Mesendoderm (in vitro differentiated cells): ENCODE results near the gene BAZ2B.

Experiments used
- DNase-seq: peaks from one replicate; pipeline ENCODE4 v3.0.0; 2013
- H2AK5ac ChIP-seq: 2 replicates; pipeline ENCODE4 v1.6.1; 2013; ENCODE audit warnings: low read length, inconsistent platforms
- H2BK120ac ChIP-seq: 2 replicates; pipeline ENCODE4 v1.6.1; 2013; ENCODE audit warnings: low read depth, mild to moderate bottlenecking, low read length, moderate library complexity, mixed read lengths
- H2BK15ac ChIP-seq: replicated peaks from 2 replicates; pipeline ENCODE4 v1.6.1; 2013; ENCODE audit warnings: low read depth, mild to moderate bottlenecking, moderate library complexity
- H2BK5ac ChIP-seq: 2 replicates; pipeline ENCODE4 v1.6.1; 2013; ENCODE audit warnings: low read length, inconsistent platforms
- H3K18ac ChIP-seq: 2 replicates; pipeline ENCODE4 v1.6.1; 2013; ENCODE audit warnings: mild to moderate bottlenecking, low read length, mixed read lengths
- H3K23ac ChIP-seq: one replicate; pipeline ENCODE4 v1.6.1; 2013; ENCODE audit warnings: low read length
- H3K27ac ChIP-seq: 2 replicates; pipeline ENCODE4 v1.5.1; 2013; ENCODE audit warnings: low read depth, mild to moderate bottlenecking, inconsistent platforms, low read length, moderate library complexity
- H3K27me3 ChIP-seq: 2 replicates; pipeline ENCODE4 v1.6.1; 2013; ENCODE audit warnings: low read length, control low read depth, mild to moderate bottlenecking, inconsistent platforms; ENCODE audit not compliant: insufficient read depth, poor library complexity
- H3K36me3 ChIP-seq: 2 replicates; pipeline ENCODE4 v1.6.1; 2013; ENCODE audit warnings: low read length, inconsistent platforms; ENCODE audit not compliant: control insufficient read depth, insufficient read depth
- H3K4ac ChIP-seq: one replicate; pipeline ENCODE4 v1.6.1; 2013; ENCODE audit warnings: low read depth, mild to moderate bottlenecking, low read length, moderate library complexity
- H3K4me1 ChIP-seq: 2 replicates; pipeline ENCODE4 v1.6.1; 2013; ENCODE audit warnings: low read depth, low read length, inconsistent platforms; ENCODE audit not compliant: control insufficient read depth
- H3K4me2 ChIP-seq: 2 replicates; pipeline ENCODE4 v1.6.1; 2013; ENCODE audit warnings: low read length
- H3K4me3 ChIP-seq: 2 replicates; pipeline ENCODE4 v1.5.1; 2013; ENCODE audit warnings: mild to moderate bottlenecking, low read length
- H3K56ac ChIP-seq: one replicate; pipeline ENCODE4 v1.6.1; 2013; ENCODE audit warnings: low read length
- H3K79me1 ChIP-seq: 2 replicates; pipeline ENCODE4 v1.6.1; 2013; ENCODE audit warnings: low read length, inconsistent platforms
- H3K79me2 ChIP-seq: 2 replicates; pipeline ENCODE4 v1.6.1; 2013; ENCODE audit warnings: mild to moderate bottlenecking, low read length; ENCODE audit not compliant: control insufficient read depth, insufficient read depth
- H3K9ac ChIP-seq: 2 replicates; pipeline ENCODE4 v1.6.1; 2013; ENCODE audit warnings: low read length, inconsistent platforms
- H4K5ac ChIP-seq: one replicate; pipeline ENCODE4 v1.6.1; 2013; ENCODE audit warnings: low read length
- H4K8ac ChIP-seq: one replicate; pipeline ENCODE4 v1.6.1; 2013; ENCODE audit warnings: low read depth, mild to moderate bottlenecking, control low read depth, low read length, moderate library complexity
- WGBS: extraction: QIAGEN DNeasy Blood & Tissue Kit; methylation state at CpG from one replicate; pipeline ENCODE4 v1.1.7; 2013; ENCODE audit warnings: low lambda C conversion rate, missing lambda C conversion rate; ENCODE audit not compliant: insufficient coverage; ENCODE audit errors: extremely low coverage; 5-methylcytosine and 5-hydroxymethylcytosine counted together

Gene BAZ2B

DNA sequence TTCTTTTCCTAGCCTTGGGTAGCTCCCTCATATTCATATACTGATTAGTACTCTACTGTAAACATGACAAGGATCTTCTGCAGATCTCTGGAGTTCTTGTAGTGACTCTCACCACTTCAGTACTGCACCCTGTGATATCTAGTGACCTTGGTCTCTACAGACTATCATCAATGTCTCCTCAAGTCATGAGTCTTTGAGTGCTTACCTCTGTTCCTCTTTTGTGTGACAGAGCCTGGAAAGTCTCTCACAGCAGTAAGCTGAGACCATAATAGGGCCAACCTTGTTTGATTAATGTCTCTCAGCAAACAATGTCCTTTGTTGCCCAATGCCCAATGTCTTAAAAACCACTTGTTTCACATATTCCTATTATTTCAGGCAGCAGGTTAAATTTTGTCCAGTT, 34.2 kb upstream of the BAZ2B start:
- H3K4me2 ChIP-seq = no peak overlapping the region
- no peaks in the 10 kb centered on the region for H3K79me2 ChIP-seq
- no peak overlapping the region for H3K23ac ChIP-seq
- no peak overlapping the region for H2BK120ac ChIP-seq
- no peak overlapping the region for H3K4me3 ChIP-seq
- H3K18ac ChIP-seq = no peak overlapping the region
- no peak overlapping the region for H4K8ac ChIP-seq
- no peak overlapping the region for H2BK5ac ChIP-seq
- no peaks in the 10 kb centered on the region for H3K27me3 ChIP-seq
- no peak overlapping the region for H4K5ac ChIP-seq
- no peaks in the 10 kb centered on the region for H3K4me1 ChIP-seq
- H3K36me3 ChIP-seq = no peaks in the 10 kb centered on the region
- no peak overlapping the region for H2BK15ac ChIP-seq
- no peak overlapping the region for H2AK5ac ChIP-seq
- no peak overlapping the region for H3K56ac ChIP-seq
- H3K27ac ChIP-seq = no peak overlapping the region
- no peaks in the 10 kb centered on the region for H3K79me1 ChIP-seq
- no peak overlapping the region for H3K4ac ChIP-seq
- no peak overlapping the region for H3K9ac ChIP-seq
- no peak for DNase-seq

DNA sequence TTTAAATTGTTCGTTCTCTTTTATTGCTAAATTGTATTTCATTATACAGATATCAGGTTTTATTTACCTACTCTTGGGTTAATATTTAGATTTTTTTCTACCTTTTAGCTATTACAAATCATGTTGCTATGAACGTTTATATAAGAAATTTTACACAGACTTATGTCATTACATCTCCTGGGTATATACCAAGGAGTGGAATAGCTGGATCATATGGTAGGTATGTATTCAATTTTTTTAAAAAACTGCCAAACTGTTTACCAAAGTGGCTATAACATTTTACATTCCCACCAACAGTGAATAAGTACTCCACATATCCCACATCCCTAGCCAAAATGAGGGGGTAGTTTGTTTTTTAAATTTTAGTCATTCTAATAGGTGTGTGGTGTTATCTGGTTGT, 32.3 kb upstream of the BAZ2B start:
- Histone ChIP-seq H3K23ac (no peak overlapping the region), H2BK15ac (no peak overlapping the region), H3K79me2 (no peaks in the 10 kb centered on the region), H3K27ac (no peak overlapping the region), H3K4me2 (no peak overlapping the region), H2AK5ac (no peak overlapping the region), H3K56ac (no peak overlapping the region), H3K9ac (no peak overlapping the region), H4K5ac (no peak overlapping the region), H2BK120ac (no peak overlapping the region), H3K36me3 (no peaks in the 10 kb centered on the region), H3K4me1 (no peaks in the 10 kb centered on the region), H3K18ac (no peak overlapping the region), H3K4ac (no peak overlapping the region), H3K79me1 (no peaks in the 10 kb centered on the region), H2BK5ac (no peak overlapping the region), H3K27me3 (no peaks in the 10 kb centered on the region), H3K4me3 (no peak overlapping the region), H4K8ac (no peak overlapping the region)
- no peak for DNase-seq
- no CpG with 5 or more reads among the region's 2 CpGs for WGBS

DNA sequence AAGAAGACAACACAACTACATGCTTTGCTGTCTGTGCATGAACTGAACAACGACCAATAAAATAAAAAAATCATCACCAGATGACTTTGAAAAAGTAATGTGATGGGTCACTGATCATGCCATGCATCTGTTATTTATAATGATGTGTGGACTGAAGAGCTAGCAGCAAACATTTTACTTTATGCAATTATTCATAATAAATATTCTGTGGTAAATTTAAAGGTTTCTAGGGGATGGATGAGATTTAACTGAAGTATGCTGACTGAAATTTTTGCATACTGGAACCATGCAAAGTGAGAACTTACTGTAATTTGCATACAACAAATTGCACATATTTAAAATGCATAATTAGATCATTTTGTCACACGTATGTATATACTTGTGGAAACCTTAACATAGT, 31.3 kb upstream of the BAZ2B start:
- Histone ChIP-seq H3K23ac (no peak overlapping the region), H3K79me2 (no peaks in the 10 kb centered on the region), H3K4ac (no peak overlapping the region), H3K4me1 (no peaks in the 10 kb centered on the region), H3K9ac (no peak overlapping the region), H3K4me2 (no peak overlapping the region), H2BK120ac (no peak overlapping the region), H3K79me1 (no peaks in the 10 kb centered on the region), H3K36me3 (no peaks in the 10 kb centered on the region), H2BK5ac (no peak overlapping the region), H2BK15ac (no peak overlapping the region), H4K5ac (no peak overlapping the region), H2AK5ac (no peak overlapping the region), H3K27me3 (no peaks in the 10 kb centered on the region), H3K27ac (no peak overlapping the region), H3K4me3 (no peak overlapping the region), H3K56ac (no peak overlapping the region), H3K18ac (no peak overlapping the region), H4K8ac (no peak overlapping the region)
- WGBS = no CpG with 5 or more reads among the region's 2 CpGs
- no peak for DNase-seq

DNA sequence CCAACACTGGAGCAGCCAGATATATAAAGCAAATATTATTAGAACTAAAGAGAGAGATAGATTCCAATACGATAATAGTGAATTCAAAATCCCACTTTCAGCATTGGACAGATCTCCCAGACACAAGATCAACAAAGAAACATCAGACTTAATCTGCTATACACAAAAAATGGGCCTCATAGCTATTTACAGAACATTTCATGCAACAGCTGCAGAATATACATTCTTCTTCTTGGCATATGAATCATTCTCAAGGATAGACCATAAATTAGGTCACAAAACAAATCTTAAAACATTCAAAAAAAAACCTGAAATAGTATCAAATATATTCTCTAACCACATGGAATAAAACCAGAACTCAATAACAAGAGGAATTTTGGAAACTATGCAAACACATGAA, 23.8 kb upstream of the BAZ2B start:
- no peak overlapping the region for H3K23ac ChIP-seq
- H2BK120ac ChIP-seq = no peak overlapping the region
- no peak overlapping the region for H3K9ac ChIP-seq
- H3K4me3 ChIP-seq = no peak overlapping the region
- H3K4me1 ChIP-seq = no peaks in the 10 kb centered on the region
- H3K4ac ChIP-seq = no peak overlapping the region
- DNase-seq = no peak
- H4K5ac ChIP-seq = no peak overlapping the region
- no peak overlapping the region for H3K18ac ChIP-seq
- H4K8ac ChIP-seq = no peak overlapping the region
- no peak overlapping the region for H2BK15ac ChIP-seq
- no peaks in the 10 kb centered on the region for H3K79me2 ChIP-seq
- no peak overlapping the region for H2BK5ac ChIP-seq
- H3K79me1 ChIP-seq = no peaks in the 10 kb centered on the region
- no peaks in the 10 kb centered on the region for H3K27me3 ChIP-seq
- H3K36me3 ChIP-seq = no peaks in the 10 kb centered on the region
- WGBS = no CpG with 5 or more reads among the region's 1 CpG
- H3K56ac ChIP-seq = no peak overlapping the region
- no peak overlapping the region for H3K27ac ChIP-seq
- H2AK5ac ChIP-seq = no peak overlapping the region
- H3K4me2 ChIP-seq = no peak overlapping the region

DNA sequence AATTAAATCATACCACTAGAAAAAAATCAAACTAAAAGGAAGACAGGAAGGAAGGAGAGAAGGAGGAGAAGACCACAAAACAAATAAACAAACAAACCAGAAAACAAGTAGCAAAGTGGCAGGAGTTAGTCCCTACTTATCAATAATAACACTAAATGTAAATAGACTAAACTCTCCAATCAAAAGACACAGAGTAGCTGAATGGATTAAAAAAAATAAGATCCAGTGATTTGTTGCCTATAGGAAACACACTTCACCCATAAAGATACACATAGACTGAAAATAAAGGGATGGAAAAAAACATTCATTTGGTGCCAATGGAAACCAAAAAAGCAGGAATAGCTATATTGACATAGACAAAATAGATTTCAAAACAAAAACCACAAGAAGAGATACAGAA, 23.4 kb upstream of the BAZ2B start:
- Histone ChIP-seq H3K23ac (no peak overlapping the region), H3K79me2 (no peaks in the 10 kb centered on the region), H3K4me3 (no peak overlapping the region), H2BK5ac (no peak overlapping the region), H3K18ac (no peak overlapping the region), H3K9ac (no peak overlapping the region), H2AK5ac (no peak overlapping the region), H3K4ac (no peak overlapping the region), H3K27me3 (no peaks in the 10 kb centered on the region), H3K4me2 (no peak overlapping the region), H3K36me3 (no peaks in the 10 kb centered on the region), H3K4me1 (peaks cover 2% of the 10 kb centered on the region), H2BK15ac (no peak overlapping the region), H4K8ac (no peak overlapping the region), H3K27ac (no peak overlapping the region), H2BK120ac (no peak overlapping the region), H3K56ac (no peak overlapping the region), H4K5ac (no peak overlapping the region), H3K79me1 (no peaks in the 10 kb centered on the region)
- DNase-seq = no peak

DNA sequence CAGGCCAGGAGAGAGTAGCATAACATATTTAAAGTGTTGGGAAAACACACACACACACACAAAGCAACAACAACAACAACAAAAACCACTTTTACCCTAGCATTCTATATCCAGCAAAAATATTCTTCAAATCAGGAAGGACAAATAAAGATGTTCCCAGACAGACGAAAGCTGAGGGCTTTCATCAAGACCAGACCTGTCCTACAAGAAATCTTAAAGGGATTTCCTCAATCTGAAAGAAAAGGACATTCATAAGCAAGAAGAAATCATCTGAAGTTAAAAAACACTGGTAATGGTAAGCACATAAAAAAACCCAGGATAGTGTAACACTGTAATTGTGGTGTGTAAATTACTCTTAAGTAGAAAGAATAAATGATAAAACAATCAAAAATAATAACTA, 22.7 kb upstream of the BAZ2B start:
- WGBS = no CpG with 5 or more reads among the region's 1 CpG
- no peak overlapping the region for H4K8ac ChIP-seq
- no peaks in the 10 kb centered on the region for H3K79me1 ChIP-seq
- H2BK120ac ChIP-seq = no peak overlapping the region
- H3K18ac ChIP-seq = no peak overlapping the region
- no peaks in the 10 kb centered on the region for H3K79me2 ChIP-seq
- no peak overlapping the region for H2BK5ac ChIP-seq
- no peak overlapping the region for H3K56ac ChIP-seq
- H3K4me3 ChIP-seq = no peak overlapping the region
- no peak overlapping the region for H3K23ac ChIP-seq
- no peak overlapping the region for H3K4ac ChIP-seq
- H3K36me3 ChIP-seq = no peaks in the 10 kb centered on the region
- no peak overlapping the region for H2AK5ac ChIP-seq
- no peak for DNase-seq
- H3K4me1 ChIP-seq = peaks cover 2% of the 10 kb centered on the region
- H4K5ac ChIP-seq = no peak overlapping the region
- no peak overlapping the region for H3K4me2 ChIP-seq
- H3K9ac ChIP-seq = no peak overlapping the region
- H2BK15ac ChIP-seq = no peak overlapping the region
- H3K27me3 ChIP-seq = no peaks in the 10 kb centered on the region
- no peak overlapping the region for H3K27ac ChIP-seq
